NK-92 treated with Interleukin-12 subunit alpha and Interleukin-12 subunit beta, amount 100 ng/mL, for 24 hours (cell line): ENCODE results near the gene TMEM17.

ENCODE experiments used
- DNase-seq: peaks from one replicate; lab custom pipeline; 2025; lab: John Stamatoyannopoulos, UW

Gene TMEM17

DNA sequence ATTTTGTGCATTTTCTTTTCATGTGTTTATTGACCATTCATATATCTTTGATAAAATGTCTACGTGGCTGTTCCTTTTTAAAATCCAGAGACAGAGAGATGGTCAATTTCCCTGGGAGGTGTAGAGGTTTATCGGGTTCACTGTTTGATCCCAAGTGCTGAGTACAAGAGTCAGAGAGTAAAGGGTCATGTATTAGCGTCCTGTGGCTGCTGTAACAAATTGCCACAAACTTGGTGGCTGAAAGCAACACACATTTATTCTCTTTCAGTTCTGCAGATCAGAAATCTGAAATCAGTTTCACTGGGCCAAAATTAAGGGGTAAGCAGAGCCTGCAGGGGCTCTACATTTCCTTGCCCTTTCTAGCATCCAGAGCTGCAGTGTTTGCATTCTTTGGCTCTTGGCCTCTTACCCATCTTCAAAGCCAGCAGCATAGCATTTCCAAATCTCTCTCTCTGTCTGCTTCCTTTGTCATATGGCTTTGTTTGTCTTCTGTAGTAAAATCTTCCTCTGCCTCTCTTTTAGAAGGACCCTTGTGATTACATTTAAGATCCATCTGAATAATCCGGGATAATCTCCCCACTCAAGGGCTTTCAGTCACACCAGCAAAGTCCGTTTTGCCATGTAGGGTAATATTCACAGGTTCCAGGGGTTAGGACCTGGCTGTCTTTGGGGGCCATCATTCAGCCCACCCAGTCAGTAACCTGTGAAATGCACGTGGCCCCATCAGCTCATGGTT lies 49.9 kb downstream of the TMEM17 start:
- no peak for DNase-seq

DNA sequence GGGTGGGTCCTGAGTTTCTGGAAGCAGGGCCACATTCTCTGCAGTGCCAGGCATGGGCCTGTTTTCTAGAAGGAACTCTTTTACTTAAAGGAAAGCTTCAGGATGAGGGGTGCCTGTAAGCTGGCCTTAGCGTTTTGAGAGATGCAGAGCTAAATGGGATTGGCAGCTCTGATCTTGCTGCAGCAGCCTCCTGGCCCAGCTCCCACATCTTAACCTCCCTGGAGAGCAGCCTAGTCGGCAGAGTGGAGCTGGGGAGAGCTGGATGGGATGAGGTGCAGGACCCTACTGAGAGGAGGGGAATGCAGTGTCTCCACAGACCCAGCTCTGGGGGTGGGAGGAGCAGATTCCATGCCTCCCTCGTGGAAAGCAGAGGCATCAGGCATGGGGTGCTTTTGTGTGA lies 52.0 kb downstream of the TMEM17 start:
- DNase-seq, result no peak

GRCh38 chr2:62452701-62453454 lies 53.1 kb downstream of the TMEM17 start:
- no peak for DNase-seq

- no peak for DNase-seq
These were observed 55.2 kb downstream of the TMEM17 start for GRCh38 chr2:62450716-62451191.
